ENCODE measurements around the gene MBLAC1. TPM values are rescaled to one million over a fixed set of nuclear protein-coding genes. Genes with fewer than 3 reads are reported as not detected.
A peak's percentile ranks its signal among the peaks of the same experiment; 100 is the strongest.

The MBLAC1 gene
- total and polyA plus RNA-seq, 9 of the 15 experiments (the other 6 are each of a cell fraction or from before 2014, with no cell fraction given), result 0.03 to 3.1 (median 0.52) TPM

GRCh38 chr7:100167912-100168323, 41.2 kb downstream of the MBLAC1 start (continued):
- TF ChIP-seq THAP12 (CRISPR knock-in tag; IDR thresholded peaks at IDR 0.05) (0 out of 2 replicates have a peak, but pooled peaks have one; percentile 5), NONO (IDR thresholded peaks at IDR 0.05; ENCODE audit: low read depth in 2 of 2, low read length in 1 of 2) (0 out of 4 replicates have a peak, but pooled peaks of 1 of the 2 experiments have one; percentile 27), DNMT1 (IDR thresholded peaks at IDR 0.05) (no peak), CHD1 (IDR thresholded peaks at IDR 0.05; ENCODE audit: low read length) (no peak), KDM4B (IDR thresholded peaks at IDR 0.05; ENCODE audit: borderline replicate concordance in 2 of 2, low read depth in 1 of 2) (no peak; a peak in 1 of 4 replicates), CBX1 (IDR thresholded peaks at IDR 0.05; ENCODE audit: low read depth) (no peak), ZBTB8A (IDR thresholded peaks at IDR 0.05; ENCODE audit: partially characterized antibody) (no peak), THRA (IDR thresholded peaks at IDR 0.05) (no peak), GATAD2B (IDR thresholded peaks at IDR 0.05; ENCODE audit: borderline replicate concordance) (no peak; the same call in 1 of the 2 replicates), RBM14 (IDR thresholded peaks at IDR 0.05; ENCODE audit: borderline replicate concordance, insufficient read depth, low read depth, low read length) (no peak), NCOA1 (IDR thresholded peaks at IDR 0.05; ENCODE audit: low read depth) (peak; percentile 84), RHOXF2B (CRISPR knock-in tag; conservative IDR thresholded peaks at IDR 0.05) (no peak), MITF (IDR thresholded peaks at IDR 0.05) (no peak), KHSRP (IDR thresholded peaks at IDR 0.05) (no peak), MLLT1 (IDR thresholded peaks at IDR 0.05) (peak; percentile 96 to 97), TEAD2 (tag; IDR thresholded peaks at IDR 0.05) (no peak), SNRNP70 (optimal IDR thresholded peaks at IDR 0.05; ENCODE audit: low read depth, low read length) (no peak), ARID1B (IDR thresholded peaks at IDR 0.05) (peak; percentile 94), ZNF449 (CRISPR knock-in tag; IDR thresholded peaks at IDR 0.05) (no peak), PML (IDR thresholded peaks at IDR 0.05; ENCODE audit: low read length) (no peak)
